Measurements from ENCODE around the gene GNA15.

GNA15 gene

DNA sequence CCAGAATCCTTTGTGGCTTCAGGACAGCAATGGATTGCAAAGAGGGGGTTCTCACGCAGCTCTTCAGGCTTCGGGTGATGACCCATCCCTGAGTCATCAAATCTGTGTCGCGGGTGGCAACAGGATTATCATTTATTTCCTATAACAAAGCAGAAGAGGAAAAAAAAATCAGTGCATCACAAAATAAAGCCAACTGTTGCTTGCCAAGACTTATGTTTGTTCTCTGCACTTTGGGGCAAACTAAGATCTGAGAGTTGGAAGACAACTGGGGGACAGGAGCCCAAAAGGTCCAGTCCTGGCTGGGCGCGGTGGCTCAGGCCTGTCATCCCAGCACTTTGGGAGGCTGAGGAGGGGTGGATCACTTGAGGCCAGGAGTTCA lies 6.4 kb downstream of the GNA15 start:
- no peaks in the 10 kb centered on the region for H3K36me3 ChIP-seq (ENCODE audit: control insufficient read depth, insufficient read depth, low read length)
- no peak overlapping the region for H3K4me3 ChIP-seq (ENCODE audit: low read depth, low read length)
- H3K27ac ChIP-seq (ENCODE audit: low read depth, low read length), result no peak overlapping the region
- H3K4me1 ChIP-seq (ENCODE audit: control insufficient read depth, insufficient read depth, low read length), result no peaks in the 10 kb centered on the region
- H3K9me3 ChIP-seq (ENCODE audit: control insufficient read depth, insufficient read depth, low read length), result no peaks in the 10 kb centered on the region
- H3K9ac ChIP-seq (ENCODE audit: low read depth, low read length), result no peak overlapping the region
- no peaks in the 10 kb centered on the region for H3K27me3 ChIP-seq (ENCODE audit: control insufficient read depth, insufficient read depth, low read length)

DNA sequence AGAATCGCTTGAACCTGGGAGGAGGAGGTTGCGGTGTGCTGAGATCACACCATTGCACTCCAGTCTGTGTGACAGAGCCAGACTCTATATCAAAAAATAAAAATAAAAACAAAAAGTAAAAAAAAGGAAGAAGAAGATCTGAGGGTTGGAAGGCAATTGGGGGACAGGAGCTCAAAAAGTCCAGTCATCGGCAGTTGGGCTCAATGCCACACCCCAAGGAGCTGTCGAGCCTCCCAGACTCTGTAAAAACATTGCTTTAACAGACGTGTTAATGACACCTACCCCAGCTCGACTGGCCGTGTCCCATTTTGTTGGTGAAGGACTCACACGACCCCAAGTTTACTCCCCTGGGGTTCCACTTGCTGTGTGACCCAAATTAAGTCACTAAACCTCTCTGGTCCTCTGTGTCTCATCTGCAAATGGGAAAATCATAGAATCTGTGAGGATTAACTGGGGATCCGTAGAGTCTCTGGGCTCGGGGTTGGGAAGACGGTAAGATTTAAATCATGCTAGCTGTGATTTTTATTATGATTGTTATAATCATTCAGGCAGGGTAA lies 7.0 kb downstream of the GNA15 start:
- no peaks in the 10 kb centered on the region for H3K9me3 ChIP-seq (ENCODE audit: control insufficient read depth, insufficient read depth, low read length)
- no peaks in the 10 kb centered on the region for H3K36me3 ChIP-seq (ENCODE audit: control insufficient read depth, insufficient read depth, low read length)
- no peaks in the 10 kb centered on the region for H3K4me1 ChIP-seq (ENCODE audit: control insufficient read depth, insufficient read depth, low read length)
- H3K27me3 ChIP-seq (ENCODE audit: control insufficient read depth, insufficient read depth, low read length), result no peaks in the 10 kb centered on the region
- H3K9ac ChIP-seq (ENCODE audit: low read depth, low read length), result no peak overlapping the region
- no peak overlapping the region for H3K27ac ChIP-seq (ENCODE audit: low read depth, low read length)
- no peak overlapping the region for H3K4me3 ChIP-seq (ENCODE audit: low read depth, low read length)

DNA sequence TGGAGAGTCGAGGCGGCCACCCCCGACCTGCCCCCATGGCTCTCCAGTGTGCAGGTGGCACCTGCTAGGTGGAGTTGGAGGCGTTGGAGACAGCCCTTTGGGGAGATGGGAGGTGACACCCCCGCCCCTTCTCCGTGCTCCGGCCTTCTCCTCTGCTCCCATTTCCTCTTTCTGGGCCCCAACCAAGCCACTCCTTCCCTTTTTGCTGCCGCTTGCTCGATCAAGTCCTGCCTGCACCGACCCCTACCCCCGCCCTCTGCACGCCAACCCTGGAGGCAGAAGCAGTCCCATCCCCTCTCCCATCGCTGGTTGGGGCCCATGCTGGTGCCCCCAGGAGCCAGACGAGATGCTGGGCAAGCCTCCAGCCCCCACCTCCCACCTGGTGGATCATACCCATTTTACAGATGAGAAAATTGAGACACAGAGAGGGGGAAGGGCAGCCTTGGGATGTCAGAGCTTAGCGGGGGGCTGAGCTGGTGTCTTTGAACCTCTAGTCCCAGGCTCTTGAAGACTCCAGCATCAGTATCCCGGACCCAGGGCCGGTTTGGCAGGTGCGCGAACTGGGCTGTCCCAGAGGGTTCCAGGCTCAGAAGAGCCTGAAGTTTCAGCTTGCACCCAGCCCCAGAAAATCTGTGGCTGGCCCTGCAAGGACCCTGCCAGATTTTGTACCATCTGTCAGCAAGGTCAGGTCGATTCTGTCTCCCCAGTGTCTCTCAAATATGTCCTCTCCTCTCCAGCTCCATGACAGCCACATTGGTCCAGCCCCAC lies 10.3 kb downstream of the GNA15 start:
- Histone ChIP-seq H3K36me3 (ENCODE audit: control insufficient read depth, insufficient read depth, low read length) (no peaks in the 10 kb centered on the region), H3K27ac (ENCODE audit: low read depth, low read length) (no peak overlapping the region), H3K9me3 (ENCODE audit: control insufficient read depth, insufficient read depth, low read length) (no peaks in the 10 kb centered on the region), H3K27me3 (ENCODE audit: control insufficient read depth, insufficient read depth, low read length) (no peaks in the 10 kb centered on the region), H3K4me3 (ENCODE audit: low read depth, low read length) (no peak overlapping the region), H3K9ac (ENCODE audit: low read depth, low read length) (no peak overlapping the region), H3K4me1 (ENCODE audit: control insufficient read depth, insufficient read depth, low read length) (no peaks in the 10 kb centered on the region)

DNA sequence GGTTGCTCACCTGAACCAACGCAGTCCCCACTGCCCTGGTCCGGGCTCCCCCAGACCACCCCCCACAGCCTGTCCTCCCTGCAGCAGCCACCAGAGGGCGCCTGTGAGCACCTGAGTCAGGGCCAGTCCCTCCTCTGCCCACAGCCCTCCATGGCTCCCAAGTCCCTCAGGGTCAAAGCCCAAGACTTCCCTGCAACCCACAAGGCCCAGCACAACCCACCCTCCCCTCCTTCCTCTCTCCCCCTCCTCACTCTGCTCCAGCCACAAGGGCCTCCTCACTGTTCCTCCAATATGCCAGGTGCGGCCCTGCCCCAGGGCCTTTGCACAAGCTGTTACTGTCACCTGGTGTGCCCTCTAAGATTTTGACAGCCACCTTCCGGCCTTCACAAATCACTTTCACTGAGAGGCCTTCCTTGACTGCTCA lies 10.9 kb downstream of the GNA15 start:
- H3K9ac ChIP-seq (ENCODE audit: low read depth, low read length), result no peak overlapping the region
- H3K4me1 ChIP-seq (ENCODE audit: control insufficient read depth, insufficient read depth, low read length), result no peaks in the 10 kb centered on the region
- no peaks in the 10 kb centered on the region for H3K9me3 ChIP-seq (ENCODE audit: control insufficient read depth, insufficient read depth, low read length)
- no peaks in the 10 kb centered on the region for H3K27me3 ChIP-seq (ENCODE audit: control insufficient read depth, insufficient read depth, low read length)
- no peak overlapping the region for H3K4me3 ChIP-seq (ENCODE audit: low read depth, low read length)
- no peak overlapping the region for H3K27ac ChIP-seq (ENCODE audit: low read depth, low read length)
- no peaks in the 10 kb centered on the region for H3K36me3 ChIP-seq (ENCODE audit: control insufficient read depth, insufficient read depth, low read length)

DNA sequence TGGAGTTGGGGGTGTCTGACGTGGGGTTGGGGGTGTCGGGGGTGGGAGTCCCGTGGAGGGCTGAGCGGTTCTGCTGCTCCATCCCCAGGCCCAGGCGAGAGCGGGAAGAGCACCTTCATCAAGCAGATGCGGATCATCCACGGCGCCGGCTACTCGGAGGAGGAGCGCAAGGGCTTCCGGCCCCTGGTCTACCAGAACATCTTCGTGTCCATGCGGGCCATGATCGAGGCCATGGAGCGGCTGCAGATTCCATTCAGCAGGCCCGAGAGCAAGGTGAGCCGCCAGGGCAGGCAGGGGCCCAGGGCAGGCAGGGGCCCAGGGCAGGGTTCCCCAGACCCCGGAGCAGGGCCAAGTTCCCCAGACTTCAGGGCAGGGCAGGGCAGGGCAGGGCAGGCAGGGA lies 12.7 kb downstream of the GNA15 start:
- Histone ChIP-seq H3K27ac (ENCODE audit: low read depth, low read length) (no peak overlapping the region), H3K4me1 (ENCODE audit: control insufficient read depth, insufficient read depth, low read length) (no peaks in the 10 kb centered on the region), H3K4me3 (ENCODE audit: low read depth, low read length) (no peak overlapping the region), H3K36me3 (ENCODE audit: control insufficient read depth, insufficient read depth, low read length) (no peaks in the 10 kb centered on the region), H3K27me3 (ENCODE audit: control insufficient read depth, insufficient read depth, low read length) (no peaks in the 10 kb centered on the region), H3K9me3 (ENCODE audit: control insufficient read depth, insufficient read depth, low read length) (no peaks in the 10 kb centered on the region), H3K9ac (ENCODE audit: low read depth, low read length) (no peak overlapping the region)

DNA sequence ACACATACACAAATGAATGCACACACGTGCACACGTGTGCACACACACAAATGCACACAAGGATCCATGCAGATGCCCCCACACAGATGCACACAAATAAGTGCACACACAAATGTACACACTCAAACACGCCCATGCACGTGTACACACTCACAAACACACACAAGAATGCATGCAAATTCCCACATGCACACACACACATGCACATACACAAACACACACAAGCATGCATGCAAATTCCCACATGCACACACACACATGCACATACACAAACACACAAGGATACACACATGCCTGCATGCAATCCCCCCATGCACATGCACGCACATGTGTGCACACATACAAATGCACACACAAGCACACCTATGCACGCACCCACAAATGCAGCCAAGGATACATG lies 13.3 kb downstream of the GNA15 start:
- Histone ChIP-seq H3K27ac (ENCODE audit: low read depth, low read length) (no peak overlapping the region), H3K4me3 (ENCODE audit: low read depth, low read length) (no peak overlapping the region), H3K36me3 (ENCODE audit: control insufficient read depth, insufficient read depth, low read length) (no peaks in the 10 kb centered on the region), H3K4me1 (ENCODE audit: control insufficient read depth, insufficient read depth, low read length) (no peaks in the 10 kb centered on the region), H3K9ac (ENCODE audit: low read depth, low read length) (no peak overlapping the region), H3K9me3 (ENCODE audit: control insufficient read depth, insufficient read depth, low read length) (no peaks in the 10 kb centered on the region), H3K27me3 (ENCODE audit: control insufficient read depth, insufficient read depth, low read length) (no peaks in the 10 kb centered on the region)

DNA sequence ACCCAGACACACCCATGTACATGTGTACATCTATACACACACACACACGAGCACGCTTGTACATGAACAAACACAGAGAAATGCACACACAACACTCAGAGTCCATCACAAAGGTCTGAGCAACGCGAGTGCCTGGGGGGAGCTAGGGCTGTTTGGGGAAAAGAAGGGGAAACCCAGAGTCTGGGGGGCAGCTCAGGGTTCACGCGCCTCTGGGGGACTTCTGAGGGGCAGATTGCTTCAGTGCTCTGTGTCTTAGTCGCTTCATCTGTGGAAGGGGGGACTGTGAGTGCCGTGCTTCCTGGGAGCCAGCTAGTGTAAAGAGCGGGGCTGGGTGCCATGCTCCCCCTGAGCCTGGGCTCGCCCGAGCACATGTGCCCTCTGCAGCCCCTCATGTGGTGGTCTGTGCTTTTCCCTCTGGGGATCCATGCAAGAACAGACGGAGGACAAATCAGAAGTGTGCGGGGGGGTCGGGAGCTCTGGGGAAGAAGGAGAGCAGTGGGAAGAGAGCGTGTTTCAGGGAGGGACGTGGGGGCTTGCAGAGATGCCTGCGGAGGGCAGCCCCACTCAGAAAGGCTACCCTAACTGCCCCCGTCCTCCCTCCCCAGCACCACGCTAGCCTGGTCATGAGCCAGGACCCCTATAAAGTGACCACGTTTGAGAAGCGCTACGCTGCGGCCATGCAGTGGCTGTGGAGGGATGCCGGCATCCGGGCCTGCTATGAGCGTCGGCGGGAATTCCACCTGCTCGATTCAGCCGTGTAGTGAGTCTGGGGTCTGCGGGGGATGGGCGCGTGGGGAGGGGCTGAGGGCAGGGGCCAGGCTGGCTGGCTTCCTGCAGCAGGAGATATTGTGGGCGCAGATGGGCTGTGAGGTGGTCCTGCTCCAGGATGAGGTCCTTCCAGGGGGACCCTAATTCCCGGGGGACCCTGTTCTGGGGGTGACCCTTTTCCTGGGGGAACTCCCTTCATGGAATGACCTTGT lies 14.0 kb downstream of the GNA15 start:
- no peaks in the 10 kb centered on the region for H3K27me3 ChIP-seq (ENCODE audit: control insufficient read depth, insufficient read depth, low read length)
- H3K27ac ChIP-seq (ENCODE audit: low read depth, low read length), result no peak overlapping the region
- H3K9me3 ChIP-seq (ENCODE audit: control insufficient read depth, insufficient read depth, low read length), result no peaks in the 10 kb centered on the region
- H3K9ac ChIP-seq (ENCODE audit: low read depth, low read length), result no peak overlapping the region
- no peaks in the 10 kb centered on the region for H3K4me1 ChIP-seq (ENCODE audit: control insufficient read depth, insufficient read depth, low read length)
- H3K36me3 ChIP-seq (ENCODE audit: control insufficient read depth, insufficient read depth, low read length), result no peaks in the 10 kb centered on the region
- no peak overlapping the region for H3K4me3 ChIP-seq (ENCODE audit: low read depth, low read length)

DNA sequence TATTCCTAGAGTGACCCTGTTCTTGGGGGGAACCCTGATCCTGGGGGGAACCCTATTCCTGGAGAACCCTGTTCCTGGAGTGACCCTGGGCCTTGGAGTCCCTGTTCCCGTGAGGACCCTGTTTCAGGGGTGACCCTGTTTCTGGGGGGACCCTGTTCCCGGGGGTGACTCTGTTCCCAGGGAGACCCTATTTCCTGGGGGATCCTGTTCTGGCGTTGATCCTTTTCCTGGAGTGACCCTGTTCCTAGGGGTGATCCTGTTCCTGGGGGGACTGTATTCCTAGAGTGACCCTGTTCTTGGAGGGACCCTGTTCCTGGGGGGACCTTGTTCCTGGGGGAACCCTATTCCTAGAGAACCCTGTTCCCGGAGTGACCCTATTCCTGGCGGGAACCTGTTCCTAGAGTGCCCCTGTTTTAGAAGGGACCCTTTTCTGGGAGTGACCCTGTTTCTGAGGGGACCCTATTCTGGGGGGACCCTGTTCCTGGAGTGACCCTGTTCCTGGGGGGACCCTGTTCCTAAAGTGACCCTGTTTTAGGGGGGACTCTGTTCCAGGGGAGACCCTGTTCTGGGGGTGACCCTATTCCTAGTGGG lies 15.0 kb downstream of the GNA15 start:
- Histone ChIP-seq H3K4me1 (ENCODE audit: control insufficient read depth, insufficient read depth, low read length) (no peaks in the 10 kb centered on the region), H3K36me3 (ENCODE audit: control insufficient read depth, insufficient read depth, low read length) (no peaks in the 10 kb centered on the region), H3K9ac (ENCODE audit: low read depth, low read length) (no peak overlapping the region), H3K27ac (ENCODE audit: low read depth, low read length) (no peak overlapping the region), H3K4me3 (ENCODE audit: low read depth, low read length) (no peak overlapping the region), H3K9me3 (ENCODE audit: control insufficient read depth, insufficient read depth, low read length) (no peaks in the 10 kb centered on the region), H3K27me3 (ENCODE audit: control insufficient read depth, insufficient read depth, low read length) (no peaks in the 10 kb centered on the region)

DNA sequence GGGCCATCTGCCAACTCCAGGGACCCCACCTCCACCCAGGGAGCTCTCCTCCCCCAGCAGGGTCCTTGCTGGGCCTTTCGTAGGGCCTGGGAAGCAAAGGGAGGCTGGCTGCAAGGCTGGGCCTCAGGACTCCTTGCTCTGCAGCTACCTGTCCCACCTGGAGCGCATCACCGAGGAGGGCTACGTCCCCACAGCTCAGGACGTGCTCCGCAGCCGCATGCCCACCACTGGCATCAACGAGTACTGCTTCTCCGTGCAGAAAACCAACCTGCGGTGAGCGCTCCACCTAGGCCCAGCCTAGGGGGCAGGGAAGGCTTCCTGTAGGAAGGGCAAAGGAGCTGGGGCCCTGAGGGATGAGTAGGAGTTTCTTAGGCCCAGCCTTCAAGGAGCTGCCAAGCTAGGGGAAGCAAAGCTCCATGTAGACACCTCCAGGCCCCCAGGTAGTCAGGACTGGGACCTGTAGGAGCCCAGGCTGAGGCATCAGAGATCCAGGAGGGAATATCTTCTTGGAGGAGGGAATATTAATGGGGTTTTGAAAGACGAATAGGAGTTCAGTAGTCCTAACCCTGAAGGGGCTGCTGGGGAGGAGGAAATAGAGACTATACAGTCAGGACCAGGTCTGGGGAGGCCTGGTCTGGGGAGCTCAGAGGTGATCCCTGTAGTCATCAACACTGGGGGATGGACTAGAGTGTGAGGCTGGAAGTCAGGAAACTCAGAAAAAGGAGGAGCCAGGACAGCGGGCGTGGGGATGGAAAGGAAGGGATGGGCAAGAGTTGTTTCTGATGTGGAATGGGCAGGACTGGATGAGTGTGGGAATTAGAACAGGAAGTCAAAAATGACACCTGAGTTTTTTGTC lies 16.0 kb downstream of the GNA15 start:
- H3K36me3 ChIP-seq (ENCODE audit: control insufficient read depth, insufficient read depth, low read length), result no peaks in the 10 kb centered on the region
- no peak overlapping the region for H3K9ac ChIP-seq (ENCODE audit: low read depth, low read length)
- no peak overlapping the region for H3K4me3 ChIP-seq (ENCODE audit: low read depth, low read length)
- H3K9me3 ChIP-seq (ENCODE audit: control insufficient read depth, insufficient read depth, low read length), result no peaks in the 10 kb centered on the region
- no peak overlapping the region for H3K27ac ChIP-seq (ENCODE audit: low read depth, low read length)
- no peaks in the 10 kb centered on the region for H3K4me1 ChIP-seq (ENCODE audit: control insufficient read depth, insufficient read depth, low read length)
- H3K27me3 ChIP-seq (ENCODE audit: control insufficient read depth, insufficient read depth, low read length), result no peaks in the 10 kb centered on the region

DNA sequence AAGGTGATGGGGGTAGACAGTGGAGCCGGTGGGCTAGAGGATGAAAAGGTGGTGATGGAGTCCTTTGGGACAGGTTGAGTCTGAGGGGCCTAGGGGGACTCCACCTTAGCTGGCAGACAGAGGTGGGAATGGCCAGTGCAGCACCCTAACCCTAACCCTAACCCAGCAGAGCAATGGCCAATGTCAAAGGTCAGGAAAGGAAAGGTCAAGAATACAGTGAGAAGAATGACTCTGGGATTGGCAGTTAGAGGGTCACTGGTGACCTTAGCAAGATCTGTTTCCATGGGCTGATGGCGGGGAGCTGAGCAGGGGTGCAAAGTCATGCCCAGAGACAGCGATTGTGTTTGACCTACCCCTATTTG lies 16.6 kb downstream of the GNA15 start:
- Histone ChIP-seq H3K27ac (ENCODE audit: low read depth, low read length) (no peak overlapping the region), H3K9me3 (ENCODE audit: control insufficient read depth, insufficient read depth, low read length) (no peaks in the 10 kb centered on the region), H3K4me3 (ENCODE audit: low read depth, low read length) (no peak overlapping the region), H3K4me1 (ENCODE audit: control insufficient read depth, insufficient read depth, low read length) (no peaks in the 10 kb centered on the region), H3K36me3 (ENCODE audit: control insufficient read depth, insufficient read depth, low read length) (no peaks in the 10 kb centered on the region), H3K27me3 (ENCODE audit: control insufficient read depth, insufficient read depth, low read length) (no peaks in the 10 kb centered on the region), H3K9ac (ENCODE audit: low read depth, low read length) (no peak overlapping the region)
